A204.1 (cell line): ENCODE data around the gene TPD52L1.
"Not testable (repeated sequence)": the region's sequence is repeated elsewhere in the genome, so short reads cannot be mapped to it uniquely, and the experiment has no call there.

Source experiments
- FAIRE-seq: peaks from 2 replicates; lab custom pipeline; 2012; peaks lifted over from hg19 to GRCh38; lab: Jason Lieb, UNC

Gene TPD52L1

DNA sequence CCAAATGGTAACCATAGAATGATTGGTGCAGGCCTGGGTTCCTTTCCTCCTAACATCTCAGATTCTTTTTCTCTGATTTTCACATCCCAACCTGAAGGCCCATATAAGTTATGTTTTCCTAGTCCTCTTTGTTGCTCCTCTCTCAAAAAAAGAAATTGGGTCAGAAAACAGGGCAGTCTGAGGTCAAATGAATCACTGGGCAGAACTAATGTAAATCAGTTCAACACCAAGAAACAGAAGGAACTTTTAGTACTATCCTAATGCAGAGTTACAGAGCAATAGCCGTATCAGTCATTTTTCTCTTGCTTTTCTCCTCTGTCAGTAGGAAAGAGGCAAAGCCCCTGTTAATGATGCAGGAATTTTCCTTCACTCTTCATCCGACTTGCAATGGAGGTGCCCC lies 11.0 kb upstream of the TPD52L1 start:
- no peak for FAIRE-seq

DNA sequence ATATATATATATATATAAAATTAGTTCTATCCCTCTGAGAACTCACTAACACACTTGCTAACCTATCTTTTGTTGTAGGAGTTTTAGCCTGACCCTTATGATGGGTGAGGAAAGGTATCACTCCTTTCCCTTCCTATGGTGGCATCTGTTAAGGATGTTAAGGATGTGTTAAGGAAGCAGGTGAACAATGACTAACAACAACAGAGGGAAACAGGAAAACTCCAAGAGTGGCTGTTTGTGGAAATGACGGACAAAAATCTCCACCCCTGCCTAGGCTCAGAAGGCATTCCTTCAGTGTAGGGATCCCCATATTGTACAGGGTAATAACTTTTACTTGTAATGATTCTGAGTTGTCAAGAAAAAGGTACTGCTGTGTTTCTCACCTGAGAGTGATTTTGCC lies 8.8 kb upstream of the TPD52L1 start:
- no peak for FAIRE-seq

DNA sequence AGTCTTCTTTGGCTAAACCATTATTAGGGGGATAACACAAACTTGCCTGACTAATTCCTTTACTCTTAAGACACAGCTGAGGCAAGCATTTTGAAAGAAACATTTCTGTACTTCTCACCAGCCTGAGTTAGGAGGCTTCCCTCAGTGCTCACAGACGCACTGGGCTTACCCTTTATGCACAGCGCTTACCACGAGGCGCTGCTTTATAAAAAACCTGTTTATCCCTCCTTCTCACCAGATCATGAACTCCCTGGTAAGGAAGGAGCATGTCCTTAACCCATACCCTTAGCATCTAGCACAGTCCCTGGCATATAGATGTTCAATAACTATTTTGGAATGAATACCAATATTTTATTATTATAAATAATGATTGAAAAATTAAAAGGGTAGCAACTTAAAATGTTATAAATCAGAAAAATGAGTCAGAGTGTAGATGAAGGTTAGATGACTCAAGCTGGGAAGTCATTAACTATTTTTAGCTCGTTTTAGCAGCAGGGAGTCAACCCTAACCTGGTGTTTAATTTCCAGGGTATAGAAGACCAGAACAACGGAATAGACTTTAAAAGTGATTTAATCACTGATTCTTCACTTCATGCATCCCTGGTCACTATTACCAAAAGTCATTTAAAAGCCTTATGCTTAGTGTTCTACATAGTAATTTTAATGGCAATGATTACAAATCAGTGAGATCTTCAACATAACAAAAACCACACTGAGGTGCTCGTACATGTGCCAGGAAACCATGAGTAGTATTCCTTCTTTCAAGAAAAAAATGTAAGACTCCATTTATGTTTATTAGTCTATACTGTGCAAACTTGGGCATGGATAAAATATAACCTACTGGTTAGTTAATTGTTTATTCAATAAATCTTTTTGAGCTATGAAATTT lies 4.1 kb upstream of the TPD52L1 start:
- FAIRE-seq: no peak

DNA sequence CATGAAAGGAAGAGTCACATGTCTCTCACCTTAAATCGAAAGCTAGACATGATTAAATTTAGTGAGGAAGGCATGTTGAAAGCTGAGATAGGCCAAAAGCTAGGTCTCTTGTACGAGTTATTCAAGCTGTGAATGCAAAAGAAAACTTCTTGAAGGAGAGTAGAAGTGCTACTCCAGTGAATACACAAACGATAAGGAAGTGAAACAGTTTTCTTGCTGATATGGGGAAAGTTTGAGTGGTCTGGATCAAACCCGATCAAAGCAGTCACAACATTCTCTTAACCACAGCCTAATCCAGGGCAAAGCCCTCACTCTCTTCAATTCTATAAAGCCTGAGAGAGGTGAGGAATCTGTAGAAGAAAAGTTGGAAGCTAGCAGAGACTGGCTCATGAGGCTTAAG lies 1.9 kb upstream of the TPD52L1 start:
- FAIRE-seq: no peak

DNA sequence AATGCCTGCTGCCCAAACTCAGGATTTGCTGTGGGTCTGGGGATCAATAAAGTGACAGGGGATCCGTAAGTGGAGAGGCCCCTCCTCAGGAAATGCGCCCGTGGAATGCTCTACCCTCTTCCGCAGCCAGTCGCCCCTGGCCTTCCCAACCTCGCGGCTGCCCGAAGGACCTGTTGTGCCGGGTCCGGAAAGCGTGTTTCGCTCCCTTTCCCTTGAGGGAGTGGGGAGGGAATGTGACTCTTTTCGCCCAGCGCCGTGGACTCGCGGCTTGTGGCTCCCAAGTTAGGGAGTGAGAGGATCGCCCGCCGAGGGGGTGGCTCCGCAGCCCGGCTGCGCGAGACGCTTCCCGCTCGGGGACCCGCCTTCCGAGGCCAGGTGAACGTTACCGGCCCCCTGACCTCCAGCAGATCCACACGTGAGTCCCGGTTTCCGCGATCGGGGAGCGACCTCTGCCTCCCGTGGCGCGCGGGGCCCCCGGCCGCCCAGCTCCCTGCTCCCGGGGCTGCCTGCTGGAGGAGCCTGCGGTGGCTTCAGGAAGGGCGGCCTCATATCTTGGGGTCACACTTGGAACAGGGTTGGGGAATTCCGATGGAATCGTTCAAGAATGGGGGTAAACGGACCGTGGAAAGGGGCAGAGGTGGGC lies 666 bp downstream of the TPD52L1 start:
- FAIRE-seq: no peak

DNA sequence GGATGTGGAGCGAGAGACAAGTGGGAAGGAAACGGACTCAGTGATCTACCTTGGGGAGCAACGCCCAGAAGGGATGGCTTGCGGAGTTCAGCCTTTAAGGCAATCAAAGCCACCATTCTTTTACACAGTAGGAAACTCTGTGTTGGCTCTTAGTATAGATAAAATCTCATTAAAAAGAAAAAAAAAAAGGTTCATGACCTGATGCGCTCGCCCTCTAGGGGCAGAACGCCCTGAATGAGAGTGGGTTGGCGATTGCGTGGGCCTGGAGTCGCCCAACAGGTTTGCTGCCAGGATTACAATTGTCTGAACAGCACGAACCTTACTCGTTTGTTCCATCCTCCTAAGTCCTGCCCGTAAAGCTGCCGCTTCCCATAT lies 1.2 kb downstream of the TPD52L1 start:
- FAIRE-seq: no peak

DNA sequence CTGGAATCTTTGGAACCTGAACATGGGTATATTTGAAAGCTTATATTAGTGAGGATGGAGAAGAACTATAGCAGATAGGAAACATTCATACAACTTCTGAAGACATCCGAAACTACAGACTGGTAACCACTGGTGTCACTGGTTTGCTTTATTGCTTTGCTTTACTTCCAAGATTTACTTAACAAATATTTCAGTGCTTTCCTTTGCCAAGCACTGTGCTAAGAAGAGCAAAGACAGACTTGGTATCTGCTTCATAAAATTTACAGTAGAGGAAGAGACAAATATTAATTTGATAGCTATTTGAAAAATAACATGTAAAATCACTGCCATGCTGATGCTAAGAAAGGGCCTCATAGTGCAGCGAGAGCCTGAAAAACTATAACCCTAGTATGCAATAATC lies 1.8 kb downstream of the TPD52L1 start:
- no peak for FAIRE-seq

DNA sequence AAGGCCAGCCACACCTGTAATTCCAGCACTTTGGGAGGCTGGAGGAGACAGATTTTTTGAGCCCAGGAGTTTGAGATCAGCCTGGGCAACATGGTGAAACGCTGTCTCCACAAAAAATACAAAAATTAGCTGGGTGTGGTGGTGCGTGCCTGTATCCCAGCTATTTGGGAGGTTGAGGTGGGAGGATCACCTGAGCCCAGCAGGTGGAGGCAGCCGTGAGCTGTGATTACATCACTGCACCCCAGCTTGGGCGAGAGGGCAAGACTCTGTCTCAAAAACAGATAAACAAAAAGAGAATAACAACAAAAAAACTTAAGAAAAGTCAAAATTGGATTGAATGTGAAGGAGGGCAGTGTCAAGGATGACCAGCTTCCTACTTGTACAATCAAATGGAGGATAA lies 2.9 kb downstream of the TPD52L1 start:
- FAIRE-seq: no peak

DNA sequence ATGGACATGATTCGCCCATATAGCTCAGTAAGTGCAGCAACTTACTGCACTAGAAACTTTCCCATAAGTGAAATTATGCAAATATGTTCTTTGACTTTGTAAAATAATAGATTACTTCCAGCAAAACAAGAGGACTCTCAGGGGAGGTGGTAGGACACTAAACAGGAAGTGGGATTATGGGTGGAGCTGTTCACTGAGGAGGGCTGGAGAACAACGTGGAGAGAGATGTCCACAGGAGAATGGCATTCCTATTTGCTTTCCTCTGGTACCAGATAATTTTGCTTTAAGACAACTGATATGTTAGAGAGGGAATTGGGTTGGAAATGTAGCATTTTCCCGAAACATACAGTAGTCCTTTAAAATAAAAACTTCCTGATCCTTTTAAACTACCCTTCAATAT lies 3.7 kb downstream of the TPD52L1 start:
- no peak for FAIRE-seq

DNA sequence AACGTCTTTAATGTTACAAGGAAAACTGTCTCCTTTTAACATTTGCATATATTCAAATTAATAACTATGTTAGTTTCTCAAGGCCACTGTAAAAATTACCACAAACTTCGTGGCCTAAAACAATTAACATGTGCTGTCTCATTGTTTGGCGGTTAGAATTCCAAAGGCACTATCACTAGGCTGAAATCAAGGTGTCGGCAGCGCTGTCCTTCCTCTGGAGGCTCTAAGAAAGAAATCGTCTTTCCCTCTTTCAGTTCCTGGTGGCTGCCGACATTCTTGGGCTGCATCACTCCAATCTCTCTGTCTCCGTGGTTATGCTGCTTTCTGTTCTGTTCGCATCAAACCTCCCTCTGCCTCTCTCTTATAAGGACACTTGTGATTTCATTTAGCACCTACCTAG lies 4.2 kb downstream of the TPD52L1 start:
- FAIRE-seq: no peak

DNA sequence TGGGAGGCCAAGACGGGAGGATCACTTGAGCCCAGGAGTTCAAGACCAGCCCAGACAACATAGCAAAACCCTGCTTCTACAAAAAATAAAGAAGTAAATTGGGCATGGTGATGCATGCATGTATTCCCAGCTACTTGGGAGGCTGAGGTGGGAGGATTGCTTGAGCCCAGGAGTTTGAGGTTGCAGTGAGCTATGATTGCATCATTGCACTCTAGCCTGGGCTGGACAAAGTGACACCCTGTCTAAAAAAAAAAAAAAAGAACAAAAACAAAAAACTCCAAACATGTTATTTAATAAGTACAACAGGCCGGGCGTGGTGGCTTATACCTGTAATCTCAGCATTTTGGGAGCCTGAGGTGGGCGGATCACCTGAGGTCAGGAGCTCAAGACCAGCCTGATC lies 9.8 kb downstream of the TPD52L1 start:
- FAIRE-seq: not testable (repeated sequence)

DNA sequence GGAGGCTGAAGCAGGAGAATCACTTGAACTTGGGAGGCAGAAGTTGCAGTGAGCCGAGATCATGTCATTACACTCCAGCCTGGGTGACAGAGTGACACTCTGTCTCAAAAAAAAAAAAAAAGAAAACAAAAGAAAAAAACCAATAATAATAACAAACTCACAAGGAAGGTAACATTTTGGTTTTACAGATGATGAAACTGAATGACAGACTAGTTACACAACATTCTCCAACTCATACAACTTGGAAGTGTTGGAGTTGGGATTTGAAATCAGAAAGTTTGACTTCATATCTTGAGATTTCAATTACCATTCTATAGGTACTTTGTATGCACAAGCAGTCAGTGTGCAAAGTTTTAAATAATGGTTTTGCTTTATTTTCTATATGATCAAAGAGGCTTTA lies 10.2 kb downstream of the TPD52L1 start:
- no peak for FAIRE-seq

DNA sequence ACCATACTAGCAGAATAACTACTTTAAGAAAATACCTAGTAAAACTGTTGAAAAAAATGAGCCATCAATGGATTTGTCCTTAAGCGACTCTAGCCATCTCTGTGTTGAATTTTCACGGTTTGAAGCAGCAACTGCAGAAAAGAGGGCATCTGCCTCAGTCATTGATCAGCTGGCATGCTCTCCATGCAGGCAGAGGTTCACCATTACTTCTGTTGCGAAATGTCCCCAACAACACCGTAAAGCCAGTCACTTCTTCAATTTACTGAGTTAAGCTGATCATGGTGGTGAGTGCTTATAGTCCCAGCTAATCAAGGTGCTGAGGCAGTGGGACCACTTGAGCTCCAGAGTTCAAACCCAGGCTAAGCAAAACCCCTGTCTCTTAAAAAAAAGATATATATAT lies 11.1 kb downstream of the TPD52L1 start:
- no peak for FAIRE-seq

DNA sequence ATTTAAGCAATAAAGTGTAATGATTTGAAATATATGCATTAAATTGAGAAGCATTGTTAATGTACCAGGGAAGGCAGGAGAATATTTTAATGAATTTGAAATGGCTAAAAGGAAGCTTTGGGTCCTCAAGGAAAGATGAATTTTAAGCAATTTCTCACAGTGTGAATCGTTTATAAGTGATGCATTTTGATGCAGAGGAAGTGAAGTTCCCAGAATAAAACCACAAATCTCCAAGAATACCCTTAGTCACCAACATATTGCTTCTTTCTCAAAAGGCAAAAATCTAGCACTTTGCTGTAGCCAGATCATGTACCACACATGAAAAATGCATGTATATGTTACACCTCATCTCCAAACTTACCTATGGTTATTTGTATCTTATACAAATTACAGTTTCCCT lies 11.7 kb downstream of the TPD52L1 start:
- no peak for FAIRE-seq

DNA sequence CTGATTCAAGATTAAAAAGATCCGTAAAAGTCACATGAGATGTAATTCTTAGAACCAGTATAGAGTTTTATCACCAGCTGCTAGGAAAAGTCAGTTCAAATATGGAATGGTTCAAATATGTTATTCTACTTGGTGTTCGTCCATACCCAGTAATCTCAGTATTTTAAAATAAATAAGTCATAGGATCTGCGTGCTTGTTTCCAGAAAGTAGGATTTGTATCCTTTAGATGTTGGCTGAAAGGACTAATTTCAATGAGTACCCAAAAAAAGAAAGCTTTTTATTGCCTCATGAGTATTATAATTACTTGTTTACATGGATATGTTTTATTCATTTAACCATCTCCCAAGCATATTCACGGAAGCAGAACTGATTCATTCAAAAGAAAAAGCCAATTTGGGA lies 12.2 kb downstream of the TPD52L1 start:
- no peak for FAIRE-seq

DNA sequence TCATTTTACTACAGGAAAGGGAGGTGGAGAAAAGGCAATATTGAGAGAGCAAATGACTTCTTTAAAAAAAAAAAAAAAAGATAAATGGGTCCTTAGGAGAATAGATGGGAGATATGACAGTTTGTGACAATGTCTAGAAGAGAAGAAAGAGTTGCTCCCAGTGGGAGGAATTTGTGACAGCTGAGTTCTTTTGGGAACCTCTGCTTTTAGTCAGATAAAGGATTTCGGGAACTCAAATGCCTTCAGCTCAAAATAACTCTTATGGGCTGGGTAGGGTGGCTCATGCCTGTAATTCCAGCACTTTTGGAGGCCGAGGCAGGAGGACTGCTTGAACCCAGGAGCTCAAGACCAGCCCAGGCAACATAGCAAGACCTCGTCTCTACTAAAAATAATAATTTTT lies 13.1 kb downstream of the TPD52L1 start:
- no peak for FAIRE-seq

DNA sequence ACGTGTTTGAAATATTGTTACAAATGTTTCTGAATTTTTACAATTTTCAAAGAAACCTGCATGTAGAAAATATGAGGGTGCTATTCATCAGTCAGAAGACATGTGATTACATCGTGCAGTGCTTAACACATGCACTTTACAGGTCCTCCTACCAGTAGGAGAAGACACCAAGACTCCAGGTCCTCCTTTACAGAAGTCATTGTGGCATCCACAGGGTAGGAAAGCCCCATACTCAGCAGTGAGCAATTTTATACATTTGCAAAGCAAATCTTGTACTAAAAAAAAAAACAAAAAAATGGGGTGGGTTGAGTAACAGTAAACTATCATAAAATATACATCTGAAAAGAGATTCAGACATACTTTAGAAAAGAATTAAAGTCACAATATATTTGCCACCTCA lies 14.0 kb downstream of the TPD52L1 start:
- FAIRE-seq: no peak

DNA sequence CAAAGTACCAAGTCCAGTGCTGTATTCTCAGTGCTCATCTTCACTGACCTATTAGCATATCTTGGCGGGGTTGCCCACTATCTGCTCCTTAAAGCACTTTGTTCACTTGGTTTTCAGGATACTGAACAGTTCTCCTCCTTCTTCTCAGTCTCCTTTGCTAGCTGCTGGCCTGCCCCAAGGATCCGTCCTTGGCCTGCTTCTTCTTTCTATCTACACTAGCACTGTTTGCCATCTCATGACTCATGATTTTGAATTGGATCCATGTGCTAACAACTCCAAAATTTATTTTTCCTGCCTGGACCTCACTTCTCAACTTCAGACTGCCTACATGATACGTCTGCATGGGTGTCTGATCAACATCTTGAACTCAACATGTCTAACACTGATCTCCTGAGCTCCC lies 15.5 kb downstream of the TPD52L1 start:
- FAIRE-seq: no peak

DNA sequence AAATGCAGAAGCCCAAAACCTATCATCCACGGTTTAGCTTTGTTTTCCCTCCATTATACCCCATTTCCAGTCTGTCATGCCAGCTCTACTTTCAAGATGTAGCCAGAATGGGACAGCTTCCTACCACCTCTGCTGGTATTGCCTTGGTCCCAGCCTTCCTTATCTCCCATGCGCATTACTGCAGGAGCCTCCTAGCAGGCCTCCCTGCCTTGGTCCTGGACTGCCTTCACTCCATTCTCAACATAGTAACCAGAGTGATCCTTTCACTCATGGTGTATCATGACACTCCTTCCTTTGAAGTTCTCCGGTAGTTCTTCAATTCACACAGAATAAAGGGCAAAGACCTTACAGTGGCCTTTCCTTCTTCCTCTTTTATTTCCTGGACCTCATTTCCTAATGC lies 15.9 kb downstream of the TPD52L1 start:
- FAIRE-seq: no peak

DNA sequence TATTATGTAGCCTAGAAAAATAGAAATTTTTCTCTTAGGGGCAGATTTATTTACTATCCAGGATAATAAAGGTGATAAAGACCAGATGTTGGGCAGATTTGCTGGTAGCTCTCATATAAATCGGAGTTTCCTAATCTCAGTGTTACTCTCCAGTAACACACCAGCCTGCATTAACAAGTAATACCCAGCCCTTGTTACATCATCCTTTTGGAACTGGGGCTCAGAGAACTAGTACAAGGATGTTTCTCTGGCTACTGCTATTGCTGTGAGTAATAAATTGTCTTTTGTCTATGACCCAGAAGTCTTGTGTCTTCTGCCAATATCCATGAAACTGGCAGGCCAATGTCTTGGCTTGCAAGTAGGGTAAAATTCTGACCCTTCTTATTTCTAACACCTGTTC lies 16.8 kb downstream of the TPD52L1 start:
- FAIRE-seq: no peak

DNA sequence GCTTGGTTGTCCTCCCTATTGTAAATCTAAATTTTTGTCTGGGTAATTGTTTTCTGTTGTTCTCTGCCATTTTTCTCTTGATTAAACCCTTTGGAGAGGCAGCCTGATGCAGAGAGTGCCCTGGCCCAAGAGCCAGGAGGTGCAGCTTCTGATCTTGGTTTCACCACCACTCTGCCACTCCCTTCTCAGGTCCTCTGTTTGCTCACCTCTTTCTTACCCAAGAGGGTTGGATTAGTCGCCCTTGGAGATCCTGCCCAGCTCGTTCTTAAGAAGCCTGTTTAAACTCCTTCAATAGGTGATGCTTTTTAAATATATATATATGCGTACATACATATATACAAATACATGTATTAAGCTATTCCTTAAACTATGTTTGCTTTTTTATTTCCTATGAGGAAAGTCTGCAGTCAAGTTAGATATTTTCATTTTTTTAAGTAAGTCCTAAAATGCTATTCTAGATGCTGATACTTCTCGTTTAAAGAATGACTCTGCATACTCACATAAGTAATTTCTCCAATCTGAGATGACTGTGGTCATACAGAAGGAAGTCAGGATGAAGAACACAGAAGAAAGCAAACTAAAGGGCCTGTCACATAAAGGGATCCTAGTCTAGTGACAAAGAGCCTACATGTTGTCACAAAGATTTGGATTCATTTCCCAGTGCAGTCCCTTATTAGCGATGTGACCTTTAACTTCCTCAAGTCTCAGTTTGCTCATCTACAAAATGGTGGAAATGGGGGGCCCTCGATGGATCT lies 19.9 kb downstream of the TPD52L1 start:
- no peak for FAIRE-seq

DNA sequence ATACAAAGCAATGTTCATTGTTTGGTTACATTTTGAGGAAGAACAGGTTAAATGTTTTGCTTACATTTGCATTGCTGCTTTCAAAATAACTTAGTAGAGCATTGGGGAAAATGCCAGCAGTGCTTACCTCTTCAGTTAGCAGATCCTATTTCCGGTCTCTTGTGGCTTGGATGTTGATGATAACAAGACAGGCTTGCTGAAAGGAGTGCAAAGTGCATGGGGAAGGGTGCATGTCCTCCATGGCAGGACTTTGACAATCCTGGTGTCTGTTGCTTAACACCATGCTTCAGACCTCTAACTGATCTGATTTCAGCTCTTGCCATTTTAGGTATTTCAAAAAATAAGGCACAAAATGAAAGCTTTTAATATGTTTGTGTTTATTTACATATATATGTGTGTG lies 21.1 kb downstream of the TPD52L1 start:
- no peak for FAIRE-seq

DNA sequence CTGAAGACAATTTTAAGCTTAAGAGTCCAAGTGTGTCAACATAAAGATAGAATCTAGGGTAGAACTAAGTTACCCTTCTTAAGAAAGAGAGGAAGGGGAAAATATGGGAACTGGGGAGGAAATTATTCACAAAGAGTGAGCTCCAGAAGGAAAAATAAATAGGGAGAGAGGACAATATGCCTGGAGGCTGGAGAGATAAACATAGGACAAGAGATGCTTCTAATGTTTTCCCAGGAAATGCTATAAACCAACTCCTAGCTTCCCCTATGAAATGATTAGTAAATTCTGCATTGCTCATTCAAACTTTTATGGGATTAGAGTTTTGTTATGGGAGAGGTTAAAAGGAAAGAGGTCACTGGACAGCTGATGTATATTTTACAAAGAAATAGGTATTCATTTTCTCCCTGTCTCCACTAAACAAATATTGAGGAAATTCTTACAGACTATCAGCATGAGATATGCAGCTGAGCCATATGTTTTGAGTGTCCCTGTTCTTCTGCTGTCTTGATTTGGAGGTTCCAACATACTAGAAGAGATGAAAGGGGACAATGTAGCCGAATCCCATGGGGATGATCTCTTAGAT lies 22.0 kb downstream of the TPD52L1 start:
- no peak for FAIRE-seq
